Epithelial cell of umbilical artery (primary cell): ENCODE results near the gene SLC6A8. TPM values are rescaled to one million over a fixed set of nuclear protein-coding genes. Genes with fewer than 3 reads are reported as not detected.

Experiments used
- total RNA-seq: library from RNA; depleted of rRNA; stranded (reverse); fragments of >200 nt; gene quantifications from 2 replicates; pipeline ENCODE4 v1.2.3, GENCODE V29; 2014

The SLC6A8 gene
- total RNA-seq = 3.0 and 6.2 TPM in 2 replicates

DNA sequence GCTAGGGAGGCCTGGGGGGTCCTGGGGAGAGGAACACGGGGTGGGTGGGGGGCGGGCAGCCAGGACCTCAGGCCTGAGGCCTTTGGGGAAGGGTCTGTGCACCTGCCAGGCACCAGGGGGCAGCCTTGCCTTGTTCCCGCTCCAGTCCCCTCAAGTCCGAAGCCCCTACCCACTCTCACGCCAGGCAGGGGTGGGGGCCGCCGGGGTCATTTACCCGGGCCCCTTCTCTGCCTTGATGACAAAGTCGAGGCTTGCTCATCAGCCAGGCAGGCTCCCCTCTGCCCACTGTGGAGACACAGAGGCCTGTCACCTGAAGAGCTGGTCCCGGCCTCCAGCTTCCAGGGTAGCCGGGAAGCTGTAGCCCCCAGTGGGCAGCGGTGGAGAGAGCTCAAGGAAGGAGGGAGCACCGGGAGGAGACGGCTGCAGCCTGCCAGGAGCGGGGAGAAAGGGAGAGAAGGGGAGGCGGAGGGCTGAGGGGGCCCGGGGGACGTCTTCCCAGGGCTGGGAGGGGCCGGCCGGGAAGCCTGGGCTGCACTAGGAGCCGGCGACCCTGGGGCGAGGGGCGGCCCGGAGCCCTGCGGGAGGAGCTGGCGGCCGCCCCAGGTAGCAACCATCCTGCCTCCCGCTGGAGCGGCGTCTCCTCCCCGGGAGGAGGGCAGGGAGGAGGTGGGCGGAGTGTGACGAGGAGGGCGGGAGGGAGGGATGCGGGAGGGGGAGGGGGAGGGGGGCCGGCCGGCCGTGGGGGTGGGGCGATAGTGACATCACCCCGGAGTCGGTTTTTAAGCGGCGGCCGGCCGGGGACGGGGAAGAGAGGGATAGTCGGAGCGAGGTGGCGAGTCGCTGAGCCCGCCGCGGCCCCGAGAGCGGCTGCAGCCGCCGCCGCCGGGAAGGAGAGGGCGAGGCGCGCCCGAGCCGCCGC, at the start of gene SLC6A8:
TSS of gene SLC6A8 (plus strand) at position 806 of the 919 bp plus-strand sequence. CDS start 649 bp downstream, outside the sequence.

DNA sequence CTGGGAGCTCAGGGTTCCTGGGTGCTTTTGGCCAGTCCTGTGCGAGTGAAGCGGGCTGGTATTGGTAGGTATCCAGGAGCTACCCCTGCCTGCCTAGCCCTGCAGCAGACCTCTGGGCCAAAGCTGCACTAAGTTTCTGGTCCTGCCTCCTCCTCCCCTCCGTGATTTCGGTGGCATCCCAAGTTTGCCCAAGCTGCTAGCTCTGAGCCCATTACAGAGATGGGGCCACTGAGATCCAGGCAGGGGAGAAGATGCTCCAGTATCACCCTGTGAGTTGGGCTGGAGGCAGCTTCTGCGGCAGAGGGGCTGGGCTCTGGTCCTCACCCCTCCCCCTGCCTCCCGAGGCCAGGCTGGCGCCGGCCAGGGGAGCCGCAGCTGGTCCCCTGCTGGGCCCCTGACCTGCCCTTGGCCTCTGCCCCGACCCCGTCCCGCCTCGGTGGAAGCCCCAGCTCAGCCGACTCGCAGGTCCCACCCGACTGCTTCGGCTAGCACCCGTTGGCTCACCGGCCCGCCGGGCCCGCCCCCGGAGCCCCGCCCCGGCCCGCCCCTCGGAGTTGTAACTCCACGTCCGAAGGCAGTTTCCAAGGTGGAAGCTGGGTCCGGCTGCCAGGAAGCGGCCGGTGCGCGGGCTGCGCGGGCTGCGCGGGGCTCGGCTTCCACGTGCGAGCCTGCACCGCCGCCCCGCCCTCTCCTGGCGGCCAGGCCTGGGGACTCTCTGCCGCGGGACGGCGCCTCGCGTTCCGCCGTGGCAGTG, 40.9 kb upstream of the SLC6A8 start, which contains the start of gene DUSP9:
TSS of gene DUSP9 (plus strand) at position 584 of the 754 bp plus-strand sequence. CDS start 751 bp downstream, outside the sequence.

DNA sequence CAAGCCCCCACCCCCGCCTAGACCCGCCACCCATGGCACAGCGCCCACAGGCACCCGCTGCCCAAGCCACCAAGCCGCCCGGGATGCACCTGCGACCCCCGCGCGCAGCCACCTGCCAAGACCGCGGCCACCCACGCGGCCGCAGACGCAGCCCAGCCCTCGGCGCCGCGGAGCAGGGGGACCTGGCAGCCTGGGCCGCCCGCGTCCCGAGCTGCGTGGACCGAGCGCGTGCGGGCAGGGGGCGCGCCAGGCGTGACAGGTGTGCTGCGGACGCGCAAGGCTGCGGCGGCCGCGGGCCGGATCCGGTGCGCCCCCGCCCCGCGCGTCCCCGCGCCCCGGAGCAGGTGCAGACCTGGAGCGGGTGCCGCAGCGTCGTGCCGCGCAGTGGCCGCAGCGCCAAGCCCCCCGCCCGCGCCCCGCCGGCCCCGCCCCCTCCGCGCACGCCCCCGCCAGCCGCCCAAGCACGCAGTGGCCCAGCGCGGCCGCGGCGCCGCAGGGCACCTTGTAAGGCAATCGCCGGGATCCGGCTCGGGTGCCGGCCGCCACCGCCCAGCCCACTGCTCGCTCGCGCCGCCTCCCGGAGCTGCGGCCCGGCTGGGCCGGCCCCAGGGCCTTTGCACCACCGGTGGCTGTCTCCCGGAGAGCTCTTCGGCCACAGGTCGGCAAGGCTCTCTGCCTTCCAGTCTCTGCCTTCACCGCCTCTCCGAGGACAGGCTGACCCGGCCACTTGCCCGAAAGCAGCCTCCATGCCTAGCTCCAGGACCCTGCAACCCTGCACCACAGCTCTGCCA, 14.1 kb upstream of the SLC6A8 start, which contains the start of gene PNCK:
TSS of gene PNCK (minus strand) at position 386 of the 791 bp plus-strand sequence. CDS start 737 bp downstream, outside the sequence.

DNA sequence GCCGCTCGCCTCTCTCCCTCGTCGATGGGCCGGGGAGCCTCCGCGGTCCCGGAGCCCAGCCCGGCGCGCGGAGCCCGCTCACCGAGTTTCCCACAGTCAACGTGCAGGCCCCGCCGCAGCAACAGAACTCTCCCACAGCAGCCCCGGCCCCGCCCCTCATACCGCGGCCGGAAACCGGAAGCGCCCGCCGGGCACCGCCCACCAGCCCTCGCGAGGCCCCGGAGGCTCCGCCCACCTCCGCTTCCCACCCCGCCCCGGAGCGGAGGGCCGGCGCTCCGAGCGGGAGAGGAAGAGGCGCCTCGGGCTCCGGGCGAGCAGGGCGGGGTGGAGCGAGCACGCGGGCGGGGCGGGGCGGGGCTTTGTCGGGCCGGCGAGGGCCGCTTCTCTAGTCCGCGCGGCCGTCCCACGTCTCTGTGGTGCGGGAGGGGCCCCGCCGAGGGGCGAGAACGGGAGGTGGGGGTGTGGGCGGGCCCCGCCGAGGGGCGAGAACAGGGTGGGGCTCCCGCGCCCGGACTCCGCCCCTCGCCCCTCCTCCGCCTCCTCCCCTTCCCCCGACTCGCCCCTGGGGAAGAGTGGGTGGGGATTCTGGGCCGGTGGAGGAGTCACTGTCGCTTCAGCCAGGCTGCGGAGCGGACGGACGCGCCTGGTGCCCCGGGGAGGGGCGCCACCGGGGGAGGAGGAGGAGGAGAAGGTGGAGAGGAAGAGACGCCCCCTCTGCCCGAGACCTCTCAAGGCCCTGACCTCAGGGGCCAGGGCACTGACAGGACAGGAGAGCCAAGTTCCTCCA, 36.7 kb downstream of the SLC6A8 start, which contains the start of the genes ABCD1 and BCAP31:
TSS of gene ABCD1 (plus strand) at position 605 of the 787 bp plus-strand sequence. CDS start 411 bp downstream, outside the sequence.
TSS of gene BCAP31 (minus strand) at position 136 of the 787 bp plus-strand sequence. CDS start 1,143 bp downstream, outside the sequence.

Other genes starting within 250 kb of the SLC6A8 start
- 0.91 and 8.8 TPM in 2 replicates for gene TREX2, start 241.9 kb upstream of the SLC6A8 start, total RNA-seq
- 13.0 and 44.1 TPM in 2 replicates for gene HAUS7, start 217.3 kb upstream of the SLC6A8 start, total RNA-seq
- 15.7 and 30.5 TPM in 2 replicates for gene BGN, start 192.9 kb upstream of the SLC6A8 start, total RNA-seq
- not detected in 2 replicates for gene ATP2B3, start 170.3 kb upstream of the SLC6A8 start, total RNA-seq
- gene CCNQ, start 88.8 kb upstream of the SLC6A8 start, total RNA-seq = 42.6 and 43.9 TPM in 2 replicates
- gene DUSP9, start 40.7 kb upstream of the SLC6A8 start, total RNA-seq = 0.15 and 0.32 TPM in 2 replicates
- gene PNCK, start 14.1 kb upstream of the SLC6A8 start, total RNA-seq = not detected in 2 replicates
- 331 and 335 TPM in 2 replicates for gene BCAP31, start 36.5 kb downstream of the SLC6A8 start, total RNA-seq
- 10.7 and 10.9 TPM in 2 replicates for gene ABCD1, start 36.9 kb downstream of the SLC6A8 start, total RNA-seq
- 0.91 and 1.3 TPM in 2 replicates for gene PLXNB3, start 76.3 kb downstream of the SLC6A8 start, total RNA-seq
- 0.32 TPM in 1 of 2 replicates, not detected in the other for gene SRPK3, start 93.1 kb downstream of the SLC6A8 start, total RNA-seq
- 41.9 and 43.8 TPM in 2 replicates for gene IDH3G, start 106.4 kb downstream of the SLC6A8 start, total RNA-seq
- 81.6 and 172 TPM in 2 replicates for gene SSR4, start 106.7 kb downstream of the SLC6A8 start, total RNA-seq
- gene PDZD4, start 142.6 kb downstream of the SLC6A8 start, total RNA-seq = 0.32 TPM in 1 of 2 replicates, not detected in the other
- not detected in 2 replicates for gene L1CAM, start 198.2 kb downstream of the SLC6A8 start, total RNA-seq
- gene AVPR2, start 216.7 kb downstream of the SLC6A8 start, total RNA-seq = 0.46 TPM in 1 of 2 replicates, not detected in the other
- gene ARHGAP4, start 238.3 kb downstream of the SLC6A8 start, total RNA-seq = 72.1 and 92.9 TPM in 2 replicates
- gene NAA10, start 247.1 kb downstream of the SLC6A8 start, total RNA-seq = 89.0 and 130 TPM in 2 replicates